GM19035 (cell line): ENCODE data around the gene DGKQ.

ENCODE experiments used
- ATAC-seq: cut with Tn5 transposase; IDR thresholded peaks from one replicate; pipeline ENCODE4 v1.9.1; 2021; ENCODE audit not compliant: unreplicated experiment

The DGKQ gene

GRCh38 chr4:962231-963208 lies 10.8 kb downstream of the DGKQ start:
- ATAC-seq = no peak

- no peak for ATAC-seq
These were observed 11.8 kb downstream of the DGKQ start for GRCh38 chr4:961351-962230.

DNA sequence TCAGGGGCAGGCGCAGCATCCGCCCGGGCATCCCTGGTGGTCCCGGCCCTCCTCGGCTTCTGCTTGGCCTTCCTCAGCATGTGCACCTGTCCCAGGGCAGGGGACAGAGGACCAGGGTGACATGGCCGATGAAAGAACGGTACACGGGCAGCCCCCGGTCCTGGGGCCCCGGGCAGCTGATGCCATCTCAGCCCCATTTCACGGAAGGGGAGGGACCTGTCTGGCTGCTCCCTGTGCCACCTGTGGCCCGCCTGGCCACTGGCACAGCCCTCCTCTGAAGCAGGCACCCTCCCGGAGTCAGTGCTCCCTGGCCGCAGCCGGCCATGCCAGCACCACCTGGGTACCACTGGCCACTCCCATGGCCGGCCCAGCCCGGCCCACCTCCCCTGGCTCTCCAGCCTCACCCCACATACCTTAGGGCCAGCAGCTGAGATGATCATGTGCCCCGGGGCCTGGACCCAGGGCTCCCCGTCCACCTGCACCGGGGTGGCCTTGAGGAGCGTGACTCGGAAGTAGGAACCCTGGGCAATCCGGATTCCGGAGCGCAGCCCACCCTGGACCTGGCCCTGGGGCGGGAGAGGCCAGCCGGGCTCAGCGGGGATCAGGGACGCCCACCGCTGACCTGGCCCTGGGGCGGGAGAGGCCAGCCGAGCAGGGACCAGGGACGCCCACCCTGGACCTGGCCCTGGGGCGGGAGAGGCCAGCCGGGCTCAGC lies 12.6 kb downstream of the DGKQ start:
- ATAC-seq = no peak

- ATAC-seq = no peak
These were observed 13.2 kb downstream of the DGKQ start for GRCh38 chr4:960140-960635.

- ATAC-seq = no peak
These were observed 13.8 kb downstream of the DGKQ start for GRCh38 chr4:959338-960139.

GRCh38 chr4:958696-959337 lies 14.6 kb downstream of the DGKQ start:
- no peak for ATAC-seq

DNA sequence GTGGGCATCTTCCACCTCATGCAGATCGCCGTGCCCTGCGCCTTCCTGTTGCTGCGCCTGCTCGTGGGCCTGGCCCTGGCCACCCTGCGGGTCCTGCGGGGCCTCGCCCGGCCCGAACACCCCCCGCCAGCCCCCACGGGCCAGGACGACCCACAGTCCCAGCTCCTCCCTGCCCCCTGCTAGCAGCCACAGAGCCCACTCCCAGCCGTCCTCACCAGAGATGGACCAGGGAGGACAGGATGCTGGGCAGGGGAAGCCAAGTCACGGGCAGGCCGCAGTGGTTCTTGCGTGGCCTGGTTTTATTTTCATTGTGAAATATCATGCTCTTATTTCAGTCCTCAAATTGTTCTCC lies 15.1 kb downstream of the DGKQ start:
- ATAC-seq = no peak

DNA sequence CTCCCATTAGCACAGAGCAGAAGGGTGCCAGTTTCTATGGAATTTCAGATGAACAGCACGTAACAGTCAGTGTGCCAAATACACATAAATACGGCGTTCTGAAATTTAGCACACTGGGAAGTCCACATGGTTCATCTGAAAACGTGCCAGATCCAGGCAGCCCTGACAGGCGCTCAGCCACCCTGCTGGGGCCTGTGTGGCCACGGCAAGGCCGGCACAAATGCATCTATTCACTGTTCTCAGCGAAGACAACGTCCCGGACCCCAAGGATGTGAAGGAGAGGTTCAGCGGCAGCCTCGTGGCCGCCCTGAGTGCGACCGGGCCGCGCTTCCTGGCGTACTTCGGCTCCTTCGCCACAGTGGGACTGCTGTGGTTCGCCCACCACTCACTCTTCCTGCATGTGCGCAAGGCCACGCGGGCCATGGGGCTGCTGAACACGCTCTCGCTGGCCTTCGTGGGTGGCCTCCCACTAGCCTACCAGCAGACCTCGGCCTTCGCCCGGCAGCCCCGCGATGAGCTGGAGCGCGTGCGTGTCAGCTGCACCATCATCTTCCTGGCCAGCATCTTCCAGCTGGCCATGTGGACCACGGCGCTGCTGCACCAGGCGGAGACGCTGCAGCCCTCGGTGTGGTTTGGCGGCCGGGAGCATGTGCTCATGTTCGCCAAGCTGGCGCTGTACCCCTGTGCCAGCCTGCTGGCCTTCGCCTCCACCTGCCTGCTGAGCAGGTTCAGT lies 15.6 kb downstream of the DGKQ start:
- no peak for ATAC-seq

- no peak for ATAC-seq
These were observed 16.2 kb downstream of the DGKQ start for GRCh38 chr4:957231-957580.

DNA sequence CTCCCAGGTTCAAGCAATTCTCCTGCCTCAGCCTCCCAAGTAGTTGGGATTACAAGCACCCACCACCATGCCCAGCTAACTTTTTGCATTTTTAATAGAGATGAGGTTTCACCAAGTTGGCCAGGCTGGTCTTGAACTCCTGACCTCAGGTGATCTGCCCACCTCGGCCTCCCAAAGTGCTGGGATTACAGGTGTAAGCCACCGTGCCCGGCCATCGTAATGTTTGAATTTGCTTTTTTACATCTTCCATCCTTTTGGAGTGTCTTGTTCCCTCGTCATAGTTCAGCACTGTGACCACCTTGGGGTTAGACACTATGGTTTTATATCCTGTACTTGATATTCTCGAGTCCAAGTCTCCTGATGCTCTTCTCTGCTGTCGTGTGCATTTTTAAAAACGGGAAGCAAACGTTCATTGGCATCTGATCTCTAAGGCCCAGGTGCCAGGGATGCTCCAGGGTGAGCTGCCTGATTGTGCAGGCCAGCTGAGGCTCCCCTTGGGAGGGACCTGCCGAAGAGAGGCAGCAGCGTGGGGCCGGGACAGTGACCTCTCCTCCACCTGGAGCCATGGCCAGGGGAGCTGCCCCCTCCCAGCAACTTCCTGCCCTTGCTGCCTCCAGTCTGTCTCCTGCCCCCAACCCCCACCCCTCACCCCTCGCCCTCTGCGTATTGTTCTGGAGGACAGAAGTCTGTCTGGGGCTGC lies 16.7 kb downstream of the DGKQ start:
- ATAC-seq = no peak

GRCh38 chr4:955931-956381 lies 17.4 kb downstream of the DGKQ start:
- ATAC-seq = no peak

GRCh38 chr4:955161-955921 lies 18.0 kb downstream of the DGKQ start:
- no peak for ATAC-seq

- no peak for ATAC-seq
These were observed 19.0 kb downstream of the DGKQ start for GRCh38 chr4:954211-955020.

GRCh38 chr4:953574-953915 lies 19.8 kb downstream of the DGKQ start:
- no peak for ATAC-seq

- no peak for ATAC-seq
These were observed 20.3 kb downstream of the DGKQ start for GRCh38 chr4:952881-953573.
